K562 (cell line): ENCODE results near the gene GSTM2. TPM values are rescaled to one million over a fixed set of nuclear protein-coding genes. Genes with fewer than 3 reads are reported as not detected.
A peak's percentile ranks its signal among the peaks of the same experiment; 100 is the strongest.

Experiments
- ATF4 ChIP-seq: fragments of 450-650 bp; formaldehyde crosslinking; IDR thresholded peaks from 2 replicates; pipeline ENCODE4 v1.4.0; 2022; ENCODE audit warnings: mild to moderate bottlenecking, moderate library complexity
- BRF2 ChIP-seq: IDR thresholded peaks from 3 replicates; pipeline ENCODE4 v1.6.1; 2011; ENCODE audit warnings: borderline replicate concordance, mild to moderate bottlenecking; ENCODE audit not compliant: insufficient read length, insufficient read depth
- MITF ChIP-seq: IDR thresholded peaks from 2 replicates; pipeline ENCODE4 v1.6.1; 2014; ENCODE audit warnings: antibody characterized with exemption
- SIN3B ChIP-seq: fragments of 450-650 bp; IDR thresholded peaks from 2 replicates; pipeline ENCODE4 v1.6.1; 2017; ENCODE audit warnings: low read depth, mild to moderate bottlenecking, moderate library complexity
- SP1 ChIP-seq: sonication (generic); formaldehyde crosslinking; IDR thresholded peaks from 2 replicates; pipeline ENCODE4 v1.8.1; 2022; ENCODE audit warnings: mild to moderate bottlenecking, missing genetic modification reagents
- ZNF324 ChIP-seq: fragments of 250-450 bp; sonication (Bioruptor Pico); IDR thresholded peaks from 2 replicates; pipeline ENCODE4 v1.4.0; 2020; ENCODE audit warnings: mild to moderate bottlenecking
- ZNF76 ChIP-seq: fragments of 250-450 bp; sonication (Bioruptor Pico); IDR thresholded peaks from 2 replicates; pipeline ENCODE4 v1.4.0; 2020; ENCODE audit warnings: mild to moderate bottlenecking, moderate library complexity, borderline replicate concordance
- polyA plus RNA-seq, 8 experiments: library from polyadenylated mRNA; depleted of rRNA in 4 of 8; stranded (reverse) in 5 of 8; unstranded in 3 of 8; fragments of >200 nt; fragmentation: Nextera tagmentation in 2 of 8; fragmentation: Illumina TruSeq in 1 of 8; extraction: Ambion mirVana in 2 of 8; extraction: Trizol in 1 of 8; gene quantifications; 2 replicates each; pipeline versions ENCODE4 v1.2.1 to v1.2.3, GENCODE V29; 2011 to 2014; ENCODE audit warnings: inconsistent platforms in 1 of 8, missing spikeins in 1 of 8
- total RNA-seq, 7 experiments: library from RNA; depleted of rRNA in 6 of 7; stranded (reverse); fragments of >200 nt in 6 of 7; fragmentation: Illumina TruSeq in 2 of 7; extraction: Trizol in 2 of 7; gene quantifications; 2 replicates each; pipeline versions ENCODE4 v1.2.1 to v1.2.3, GENCODE V29; 2011 to 2021; ENCODE audit warnings: low replicate concordance in 1 of 7

The GSTM2 gene
- total and polyA plus RNA-seq, 9 of the 15 experiments (the other 6 are each of a cell fraction or from before 2014, with no cell fraction given) = 1.6 to 15.1 (median 6.8) TPM

- no peak for TF ChIP-seq BRF2
- peak; percentile 33; the same call in 1 of the 2 replicates for TF ChIP-seq SP1 (CRISPR knock-in tag)
- TF ChIP-seq SIN3B = peak; percentile 19; the same call in 1 of the 2 replicates
- 0 out of 2 replicates have a peak, but pooled peaks have one; percentile 34 for TF ChIP-seq ZNF76
- peak; percentile 47; the same call in 1 of the 2 replicates for TF ChIP-seq ATF4 (CRISPR knock-in tag)
- TF ChIP-seq ZNF324 (CRISPR knock-in tag) = no peak
- peak; percentile 49; the same call in 1 of the 2 replicates for TF ChIP-seq MITF
- TF ChIP-seq, all 486 proteins: peak for 45
These were observed 27.5 kb upstream of the GSTM2 start (continued) for GRCh38 chr1:109640285-109640865.
